Nephron progenitor cell (in vitro differentiated cells): Measurements from ENCODE around the gene MSI1.

ENCODE experiments used
- DNase-seq: peaks from one replicate; pipeline ENCODE4 v3.0.0; 2021
- H3K27ac Mint-ChIP-seq: 2 replicates; pipeline ENCODE4 v1.8.0; 2021; ENCODE audit warnings: mild to moderate bottlenecking, moderate library complexity, mixed read lengths
- H3K27me3 Mint-ChIP-seq: 2 replicates; pipeline ENCODE4 v1.8.0; 2021; ENCODE audit warnings: mild to moderate bottlenecking, low read depth, mixed read lengths; ENCODE audit not compliant: poor library complexity
- H3K36me3 Mint-ChIP-seq: 2 replicates; pipeline ENCODE4 v1.8.0; 2021; ENCODE audit warnings: low read depth, mixed read lengths
- H3K4me1 Mint-ChIP-seq: 2 replicates; pipeline ENCODE4 v1.8.0; 2021; ENCODE audit warnings: mixed read lengths
- H3K4me3 Mint-ChIP-seq: 2 replicates; pipeline ENCODE4 v1.8.0; 2021; ENCODE audit warnings: mild to moderate bottlenecking, moderate library complexity, mixed read lengths
- H3K9me3 Mint-ChIP-seq: 2 replicates; pipeline ENCODE4 v1.8.0; 2021; ENCODE audit warnings: mild to moderate bottlenecking, moderate library complexity, mixed read lengths
- TF ChIP-seq, protein P1 (sequence below): fragments of 200-600 bp; sonication (generic); IDR thresholded peaks from 2 replicates; pipeline ENCODE4 v1.5.0; 2021; ENCODE audit warnings: antibody characterized with exemption

The MSI1 gene

GRCh38 chr12:120321382-120322202 lies 47.4 kb downstream of the MSI1 start:
- Mint-ChIP-seq H3K4me1 (peaks cover 37% of the 10 kb centered on the region), H3K9me3 (no peaks in the 10 kb centered on the region), H3K27me3 (peaks cover 45% of the 10 kb centered on the region), H3K36me3 (no peaks in the 10 kb centered on the region), H3K4me3 (no peak overlapping the region), H3K27ac (no peak overlapping the region)
- no peak for DNase-seq
- TF ChIP-seq, protein P1, sequence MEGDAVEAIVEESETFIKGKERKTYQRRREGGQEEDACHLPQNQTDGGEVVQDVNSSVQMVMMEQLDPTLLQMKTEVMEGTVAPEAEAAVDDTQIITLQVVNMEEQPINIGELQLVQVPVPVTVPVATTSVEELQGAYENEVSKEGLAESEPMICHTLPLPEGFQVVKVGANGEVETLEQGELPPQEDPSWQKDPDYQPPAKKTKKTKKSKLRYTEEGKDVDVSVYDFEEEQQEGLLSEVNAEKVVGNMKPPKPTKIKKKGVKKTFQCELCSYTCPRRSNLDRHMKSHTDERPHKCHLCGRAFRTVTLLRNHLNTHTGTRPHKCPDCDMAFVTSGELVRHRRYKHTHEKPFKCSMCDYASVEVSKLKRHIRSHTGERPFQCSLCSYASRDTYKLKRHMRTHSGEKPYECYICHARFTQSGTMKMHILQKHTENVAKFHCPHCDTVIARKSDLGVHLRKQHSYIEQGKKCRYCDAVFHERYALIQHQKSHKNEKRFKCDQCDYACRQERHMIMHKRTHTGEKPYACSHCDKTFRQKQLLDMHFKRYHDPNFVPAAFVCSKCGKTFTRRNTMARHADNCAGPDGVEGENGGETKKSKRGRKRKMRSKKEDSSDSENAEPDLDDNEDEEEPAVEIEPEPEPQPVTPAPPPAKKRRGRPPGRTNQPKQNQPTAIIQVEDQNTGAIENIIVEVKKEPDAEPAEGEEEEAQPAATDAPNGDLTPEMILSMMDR = no peak

DNA sequence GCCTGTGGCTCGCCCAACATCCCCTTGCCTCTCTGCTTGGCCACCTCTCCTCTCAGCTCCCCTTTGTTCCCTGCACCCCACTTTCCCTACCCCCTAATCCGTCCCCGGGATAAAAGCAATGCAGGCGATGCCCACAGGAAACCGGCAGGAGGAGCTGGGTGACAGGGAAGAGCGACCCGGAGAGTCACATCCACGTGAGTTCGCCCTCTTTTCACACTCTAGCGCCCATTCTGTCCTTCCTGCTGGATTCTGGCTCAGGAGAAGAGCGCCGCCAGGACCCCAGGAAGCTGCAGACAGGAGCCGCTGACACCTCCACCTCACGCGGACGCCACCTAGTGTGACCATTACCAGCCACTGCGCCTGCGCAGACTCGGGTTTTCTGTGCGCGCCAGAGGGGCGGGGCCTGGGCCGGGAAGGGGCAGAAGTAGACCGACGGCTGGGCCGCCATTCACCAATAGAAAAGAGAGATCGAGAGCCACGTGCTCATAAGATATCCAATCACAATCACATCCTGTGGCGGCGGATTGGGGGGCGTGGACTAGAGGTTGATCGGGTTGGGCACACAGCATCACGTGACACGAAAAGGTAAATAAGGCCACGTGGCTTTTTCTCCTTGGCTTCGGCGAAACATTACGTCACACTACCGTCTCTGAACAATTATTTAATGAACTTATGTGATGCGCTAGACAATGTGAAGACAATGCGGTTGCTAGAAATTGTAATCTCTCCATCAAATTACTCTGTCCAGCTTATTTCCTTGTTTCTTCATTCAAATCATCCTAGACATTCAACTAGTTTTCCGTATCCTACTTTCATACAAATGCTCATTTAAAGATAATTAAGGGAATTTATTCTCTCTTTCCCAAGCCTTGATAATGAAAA lies 51.5 kb downstream of the MSI1 start:
- DNase-seq = peak; percentile 100
- peak overlapping the region; percentile 95 for H3K27ac Mint-ChIP-seq
- peaks cover 35% of the 10 kb centered on the region for H3K4me1 Mint-ChIP-seq
- H3K27me3 Mint-ChIP-seq = peaks cover 29% of the 10 kb centered on the region
- no peaks in the 10 kb centered on the region for H3K36me3 Mint-ChIP-seq
- H3K9me3 Mint-ChIP-seq = no peaks in the 10 kb centered on the region
- peak overlapping the region; percentile 87 for H3K4me3 Mint-ChIP-seq
- TF ChIP-seq, protein P1 = peak; percentile 42

DNA sequence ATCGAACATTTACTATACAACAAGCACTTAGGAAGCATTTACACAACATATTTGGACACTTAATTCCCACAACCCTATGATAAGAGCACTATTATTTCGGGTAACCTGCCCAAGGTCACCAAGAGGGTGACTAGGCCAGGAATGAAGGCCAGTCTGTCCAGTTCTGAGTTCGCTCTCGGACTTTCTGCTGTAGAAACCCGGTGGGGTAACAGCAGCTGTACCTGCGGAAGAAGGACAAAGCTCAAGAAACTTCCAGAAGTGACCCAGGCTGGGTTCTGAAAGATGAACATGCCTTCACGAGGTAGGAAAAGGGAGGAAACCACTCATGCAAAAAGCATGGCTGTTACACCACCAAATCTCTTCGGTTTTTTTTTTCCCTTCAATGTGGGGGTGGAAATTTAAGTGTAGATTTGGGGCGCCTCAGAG lies 52.2 kb downstream of the MSI1 start:
- H3K36me3 Mint-ChIP-seq = no peaks in the 10 kb centered on the region
- H3K4me3 Mint-ChIP-seq = peak overlapping the region; percentile 87

GRCh38 chr12:120314220-120314619 lies 54.7 kb downstream of the MSI1 start:
- peaks cover 32% of the 10 kb centered on the region for H3K4me1 Mint-ChIP-seq
- peaks cover 8% of the 10 kb centered on the region for H3K27me3 Mint-ChIP-seq
- no peaks in the 10 kb centered on the region for H3K9me3 Mint-ChIP-seq
- H3K36me3 Mint-ChIP-seq = no peaks in the 10 kb centered on the region
- H3K27ac Mint-ChIP-seq = no peak overlapping the region
- no peak for DNase-seq
- TF ChIP-seq, protein P1 = no peak
- no peak overlapping the region for H3K4me3 Mint-ChIP-seq

More for the DNA sequence above, 52.2 kb downstream of the MSI1 start:
- TF ChIP-seq, protein P1 = no peak
- Mint-ChIP-seq H3K27me3 (peaks cover 27% of the 10 kb centered on the region), H3K9me3 (no peaks in the 10 kb centered on the region), H3K27ac (peak overlapping the region; percentile 95), H3K4me1 (peaks cover 37% of the 10 kb centered on the region)
- DNase-seq = no peak

DNA sequence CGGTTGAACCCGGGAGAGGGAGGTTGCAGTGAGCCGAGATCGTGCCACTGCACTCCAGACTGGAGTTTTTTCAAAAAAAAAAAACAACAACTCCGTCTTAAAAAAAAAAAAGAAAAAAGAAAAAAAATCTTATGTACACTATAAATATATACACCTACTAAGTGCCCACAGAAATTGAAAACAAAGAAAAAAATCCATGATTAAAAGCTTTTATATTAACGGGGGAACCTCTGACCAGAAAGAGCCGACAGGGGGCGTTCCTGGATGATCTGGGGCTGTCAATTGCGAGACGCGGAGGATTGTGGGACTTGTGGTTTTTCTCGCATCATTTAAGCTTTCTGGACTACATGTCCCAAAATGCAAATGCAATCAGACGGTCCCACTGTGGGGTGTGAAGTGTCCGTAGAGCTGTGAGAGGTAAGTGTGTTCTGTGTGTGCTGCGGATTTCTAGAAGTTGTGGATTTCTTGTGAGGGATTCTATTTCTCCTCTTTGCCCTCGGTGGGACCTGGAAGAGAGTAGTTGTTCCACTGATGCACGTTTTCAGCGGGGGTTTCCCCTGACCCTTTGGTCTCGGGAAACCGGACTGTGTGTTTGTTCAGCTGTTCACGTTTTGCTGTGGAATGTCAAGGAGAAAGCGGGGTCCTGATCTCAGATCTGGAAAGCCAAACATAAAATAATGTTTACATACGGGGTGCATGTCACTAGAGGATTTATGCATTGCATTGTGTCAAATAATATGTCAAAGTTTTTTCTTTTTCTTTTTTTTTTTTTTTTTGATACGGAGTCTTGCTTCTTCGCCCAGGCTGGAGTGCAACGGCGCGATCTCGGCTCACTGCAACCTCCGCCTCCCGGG lies 66.8 kb downstream of the MSI1 start, which contains the start of gene SIRT4:
Gene SIRT4, plus strand, starts transcription at position 360 of the 854 bp plus-strand sequence. CDS start 1,241 bp downstream, outside the sequence.
- no peaks in the 10 kb centered on the region for H3K36me3 Mint-ChIP-seq

More for the DNA sequence above, 66.8 kb downstream of the MSI1 start, which contains the start of gene SIRT4:
- Mint-ChIP-seq H3K4me1 (peaks cover 18% of the 10 kb centered on the region), H3K4me3 (peak within 1 kb of the TSS; percentile 94), H3K27me3 (peaks cover 4% of the 10 kb centered on the region), H3K27ac (peak within 1 kb of the TSS; percentile 96), H3K9me3 (no peaks in the 10 kb centered on the region)
- TF ChIP-seq, protein P1 = peak; percentile 74
- peak; percentile 88 for DNase-seq
